ENCODE results near the gene HSH2D.
A peak's percentile ranks its signal among the peaks of the same experiment; 100 is the strongest.
"Not testable (repeated sequence)": the region's sequence is repeated elsewhere in the genome, so short reads cannot be mapped to it uniquely, and the experiment has no call there.

HSH2D gene, protein sequence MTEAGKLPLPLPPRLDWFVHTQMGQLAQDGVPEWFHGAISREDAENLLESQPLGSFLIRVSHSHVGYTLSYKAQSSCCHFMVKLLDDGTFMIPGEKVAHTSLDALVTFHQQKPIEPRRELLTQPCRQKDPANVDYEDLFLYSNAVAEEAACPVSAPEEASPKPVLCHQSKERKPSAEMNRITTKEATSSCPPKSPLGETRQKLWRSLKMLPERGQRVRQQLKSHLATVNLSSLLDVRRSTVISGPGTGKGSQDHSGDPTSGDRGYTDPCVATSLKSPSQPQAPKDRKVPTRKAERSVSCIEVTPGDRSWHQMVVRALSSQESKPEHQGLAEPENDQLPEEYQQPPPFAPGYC
- 32.3 reads per million, percentile 58 among the genes with 10 or more reads in this experiment for total RNA-seq

GRCh38 chr19:16143399-16144215, at the start of gene HSH2D:
TSS of gene HSH2D (plus strand) at chr19:16143685. CDS start at chr19:16148751, 5,066 bp downstream.
- peak; percentile 68 for DNase-seq

DNA sequence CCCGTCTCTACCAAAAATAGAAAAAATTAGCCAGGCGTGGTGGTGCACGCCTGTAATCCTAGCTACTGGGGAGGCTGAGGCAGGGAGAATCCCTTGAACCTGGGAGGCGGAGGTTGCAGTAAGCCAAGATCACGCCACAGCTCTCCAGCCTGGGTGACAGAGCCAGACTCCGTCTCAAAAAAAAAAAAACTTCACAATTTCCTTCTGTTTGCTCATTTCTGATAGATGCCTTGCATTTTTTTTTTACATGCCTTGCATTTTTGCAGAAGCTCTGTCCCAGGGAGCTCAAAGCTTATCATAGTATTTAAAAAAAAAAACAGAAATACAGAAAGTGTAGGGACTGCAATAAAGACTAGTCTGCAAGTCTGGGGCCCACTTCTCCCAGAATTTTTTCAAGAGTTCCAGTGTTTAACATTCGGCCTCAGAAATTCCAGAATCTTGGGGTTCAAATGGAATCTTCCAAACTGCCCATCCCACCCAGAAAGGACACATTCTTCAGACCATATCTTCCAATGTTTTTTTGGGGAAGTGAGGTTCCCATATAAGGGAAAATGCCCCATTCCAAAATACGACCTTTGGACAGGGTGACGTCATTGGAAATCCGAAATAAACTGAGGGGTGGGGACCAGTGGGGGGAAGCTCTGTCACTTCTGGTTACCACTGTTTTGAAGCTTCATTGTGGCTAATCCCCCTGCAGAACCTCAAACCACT, 49.0 kb upstream of the HSH2D start:
- DNase-seq, result no peak

- DNase-seq, result no peak
These were observed 48.4 kb upstream of the HSH2D start for GRCh38 chr19:16095071-16095571.

- DNase-seq, result no peak
These were observed 47.1 kb upstream of the HSH2D start for GRCh38 chr19:16096280-16096855.

DNA sequence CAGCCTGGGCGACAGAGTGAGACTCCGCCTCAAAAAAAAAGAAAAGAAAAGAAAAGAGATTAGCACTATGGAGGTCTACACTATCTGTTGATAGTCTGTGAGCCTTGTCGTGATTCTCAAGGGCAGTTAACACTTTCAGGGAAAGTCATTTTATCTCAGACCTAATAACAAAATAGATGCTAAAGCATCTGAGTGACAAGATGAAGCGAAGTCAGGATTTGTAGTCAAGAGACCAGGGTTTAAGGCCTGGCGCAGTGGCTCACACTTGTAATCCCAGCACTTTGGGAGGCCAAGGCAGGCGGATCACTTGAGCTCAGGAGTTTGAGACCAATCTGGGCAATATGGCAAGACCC, 45.1 kb upstream of the HSH2D start:
- DNase-seq, result no peak

GRCh38 chr19:16098821-16099220, 44.7 kb upstream of the HSH2D start:
- DNase-seq, result no peak

DNA sequence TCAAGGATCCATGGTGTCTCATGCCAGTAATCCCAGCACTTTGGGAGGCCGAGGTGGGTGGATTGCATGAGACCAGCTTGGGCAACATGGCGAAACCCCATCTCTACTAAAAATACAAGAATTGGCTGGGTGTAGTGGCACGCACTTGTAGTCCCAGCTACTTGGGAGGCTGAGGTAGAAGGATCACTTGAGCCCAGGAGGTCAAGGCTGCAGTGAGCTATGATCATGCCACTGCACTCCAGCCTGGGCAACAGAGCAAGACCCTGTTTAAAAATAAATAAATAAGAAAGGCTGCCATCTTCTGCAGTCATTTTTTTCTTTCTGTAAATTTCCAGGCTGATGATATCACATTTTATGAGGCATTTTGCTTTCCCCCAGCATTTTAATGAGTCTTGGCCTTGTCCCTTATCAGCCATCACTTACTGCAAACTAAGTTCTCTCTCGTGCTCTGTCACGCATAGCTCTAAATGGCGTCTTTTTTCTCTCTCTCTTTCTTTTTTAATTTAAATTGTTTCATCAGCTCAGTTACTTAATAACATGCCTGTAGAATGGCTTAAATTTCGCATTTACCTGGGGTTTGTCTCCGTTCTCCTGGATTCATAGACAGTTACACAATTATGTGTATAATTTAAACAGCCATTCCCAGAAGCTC, 44.0 kb upstream of the HSH2D start:
- not testable (repeated sequence) for DNase-seq

DNA sequence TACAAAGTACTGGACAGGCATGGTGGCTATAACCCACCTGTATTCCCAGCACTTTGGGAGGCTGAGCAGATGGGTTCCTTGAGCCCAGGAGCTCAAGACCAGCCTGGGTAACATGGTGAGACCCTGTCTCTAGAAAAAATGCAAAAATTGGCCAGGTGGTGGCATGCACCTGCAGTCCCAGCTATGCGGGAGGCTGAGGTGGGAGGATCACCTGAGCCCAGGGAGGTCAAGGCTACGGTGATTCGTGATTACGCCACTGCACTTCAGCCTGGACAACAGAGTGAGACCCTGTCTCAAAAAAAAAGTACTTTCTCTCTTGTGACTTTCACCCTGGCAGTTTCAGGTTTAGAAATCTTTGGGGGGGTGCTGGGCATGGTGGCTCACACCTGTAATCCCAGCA, 43.0 kb upstream of the HSH2D start:
- DNase-seq, result no peak

GRCh38 chr19:16104722-16105121, 38.8 kb upstream of the HSH2D start:
- no peak for DNase-seq

- DNase-seq, result no peak
These were observed 37.4 kb upstream of the HSH2D start for GRCh38 chr19:16106121-16106520.

DNA sequence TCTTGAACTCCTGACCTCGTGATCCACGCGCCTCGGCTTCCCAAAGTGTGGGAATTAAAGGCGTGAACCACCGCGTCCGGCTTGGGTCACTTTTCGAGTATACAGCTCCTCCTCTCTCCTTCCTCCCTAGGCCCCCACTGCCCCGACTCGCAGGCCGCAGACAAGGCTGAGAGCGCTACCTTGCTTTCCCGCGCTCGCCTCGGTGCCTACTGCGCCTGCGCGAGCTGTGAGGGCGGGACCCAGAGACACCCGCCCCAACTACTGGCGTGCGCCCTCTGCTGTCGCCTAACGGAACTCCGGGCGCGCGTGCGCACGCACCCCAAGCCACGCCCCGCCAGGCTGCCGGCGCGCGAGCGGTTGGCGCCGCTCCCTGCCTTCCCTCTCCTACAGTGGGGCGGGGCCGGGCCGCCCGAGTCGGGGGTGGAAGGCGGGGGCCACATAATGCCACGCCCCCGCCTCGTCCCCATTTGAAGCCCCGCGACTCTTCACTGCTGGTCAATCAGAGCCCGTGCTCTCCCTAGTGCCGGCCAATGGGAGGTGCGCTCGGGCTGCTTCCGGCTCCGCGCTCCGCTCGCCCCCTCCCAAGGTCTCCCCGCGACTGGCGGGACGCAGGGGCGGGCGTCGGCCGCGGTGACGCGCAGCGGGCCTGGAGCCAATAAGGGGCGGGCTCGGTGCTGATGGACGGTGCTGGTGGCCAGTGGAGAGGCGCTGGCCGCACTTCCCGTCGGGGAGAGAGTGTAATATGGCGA, 32.2 kb upstream of the HSH2D start, which contains the start of gene RAB8A:
Gene RAB8A, plus strand, starts transcription at position 730 of the 749 bp plus-strand sequence. Its CDS starts 13 bp downstream, at position 743.
- DNase-seq, result peak; percentile 97

GRCh38 chr19:16111909-16112752, 31.4 kb upstream of the HSH2D start:
- no peak for DNase-seq

- DNase-seq, result no peak
These were observed 30.7 kb upstream of the HSH2D start for GRCh38 chr19:16112778-16113177.

DNA sequence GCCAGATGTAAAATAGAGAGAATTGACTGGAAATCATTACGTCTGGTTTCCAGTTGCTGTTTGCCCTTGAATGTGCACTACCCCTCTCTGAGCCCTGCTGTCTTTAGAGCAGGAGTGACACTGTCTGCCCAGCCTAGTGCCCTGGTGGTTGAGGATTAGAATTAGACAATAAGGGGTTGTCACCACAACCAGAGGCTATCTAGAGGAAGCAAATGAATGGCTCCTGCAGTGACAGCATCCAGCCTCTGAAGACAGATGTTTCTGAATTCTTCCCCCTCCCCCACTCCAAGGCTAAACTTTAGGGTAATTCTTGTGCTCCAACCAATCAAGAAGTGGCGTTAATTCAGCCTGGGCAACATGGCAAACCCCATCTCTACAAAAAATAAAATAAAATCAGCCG, 29.8 kb upstream of the HSH2D start:
- no peak for DNase-seq

DNA sequence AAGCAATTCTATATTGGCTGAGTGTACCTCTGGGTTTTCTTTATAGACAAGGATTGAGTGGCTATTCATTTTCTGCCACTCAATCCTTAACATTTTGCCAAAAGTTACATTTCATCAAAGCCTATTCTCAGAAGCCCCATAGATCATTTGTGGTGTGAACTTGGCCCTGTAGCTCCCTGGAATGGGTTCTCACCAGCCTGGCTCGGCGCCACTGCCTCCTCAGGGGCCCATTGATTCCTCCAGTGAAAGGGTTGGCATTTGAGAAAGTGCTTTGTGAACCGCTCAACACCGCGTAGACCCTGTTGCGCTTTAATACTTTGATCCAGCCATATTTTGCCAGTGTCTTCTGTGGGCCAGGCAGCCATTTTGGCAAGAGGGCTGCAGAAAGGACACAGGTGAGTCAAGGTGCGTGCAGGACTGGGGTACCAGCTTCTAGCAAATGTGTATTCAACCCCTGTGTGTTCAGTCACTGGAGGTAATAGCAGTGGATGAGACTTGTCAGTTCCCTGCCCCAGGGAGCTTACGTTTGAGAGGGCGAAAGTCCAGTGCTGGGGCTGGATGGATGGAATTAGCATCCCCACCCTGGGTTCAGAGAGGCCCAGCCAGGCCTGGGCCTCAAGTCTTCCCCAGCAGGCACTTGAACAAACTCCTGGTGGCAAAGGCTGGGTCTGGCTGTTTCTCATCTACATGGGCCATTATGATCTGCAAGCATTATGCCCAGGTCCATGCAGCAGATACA, 28.0 kb upstream of the HSH2D start:
- DNase-seq, result no peak

- DNase-seq, result no peak
These were observed 27.4 kb upstream of the HSH2D start for GRCh38 chr19:16116067-16116466.

- no peak for DNase-seq
These were observed 25.9 kb upstream of the HSH2D start for GRCh38 chr19:16117594-16118033.

DNA sequence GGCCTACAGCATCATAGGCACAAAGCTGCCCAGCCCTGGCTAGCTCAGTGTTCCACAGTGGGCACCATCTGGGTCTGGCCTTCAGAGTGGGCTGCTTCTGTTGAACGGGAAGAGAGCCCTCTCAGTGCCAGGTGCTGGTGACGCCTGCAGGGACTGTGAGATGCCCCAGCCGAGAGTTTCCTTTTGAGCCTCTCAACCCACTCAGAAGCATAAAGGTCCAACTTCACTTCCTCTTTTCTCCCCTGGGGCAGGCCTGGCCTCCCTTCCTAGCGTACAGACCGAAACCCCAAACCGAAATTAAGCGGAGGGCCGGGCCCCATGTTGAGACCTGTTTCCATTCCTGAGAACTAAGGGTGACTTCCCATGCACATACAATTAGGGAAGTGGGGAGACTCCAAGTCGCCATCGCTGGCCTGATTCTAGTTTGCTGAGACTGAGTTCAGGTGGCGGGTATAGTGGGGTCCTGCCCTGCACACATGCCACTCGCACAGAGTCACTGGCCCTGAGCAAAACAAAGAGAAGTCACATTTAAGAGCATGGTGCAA, 24.9 kb upstream of the HSH2D start:
- no peak for DNase-seq

Measured in effector CD4-positive, alpha-beta T cell (primary cell).